A673 (cell line): ENCODE measurements around the gene RAB3GAP2. TPM values are rescaled to one million over a fixed set of nuclear protein-coding genes. Genes with fewer than 3 reads are reported as not detected.
"Not testable (repeated sequence)": the region's sequence is repeated elsewhere in the genome, so short reads cannot be mapped to it uniquely, and the experiment has no call there.

ENCODE experiments used
- BruUV-seq: library from RNA; stranded (reverse); fragments of 400-500 nt; replicated peaks from 2 replicates; lab custom pipeline; 2021; lab: Mats Ljungman, UMichigan
- CTCF ChIA-PET: fragments of 300-600 bp; sonication (Branson Sonifier 250); formaldehyde crosslinking; loops from one replicate; lab custom pipeline; 2022; ENCODE audit warnings: antibody characterized with exemption; lab: Charles Lee
- POLR2A ChIA-PET: fragments of 300-600 bp; sonication (Branson Sonifier 250); formaldehyde crosslinking; loops from one replicate; lab custom pipeline; 2022; ENCODE audit warnings: antibody characterized with exemption; ENCODE audit not compliant: low non-redundant PET; lab: Charles Lee
- DNase-seq: peaks from one replicate; pipeline ENCODE4 v3.0.0-alpha.2; 2015; ENCODE audit warnings: low spot score
- H3K27ac ChIP-seq: fragments of 200-600 bp; sonication (generic); 2 replicates; pipeline ENCODE4 v1.5.1; 2016; ENCODE audit warnings: mixed run types, low read depth, mild to moderate bottlenecking, mixed read lengths, antibody characterized with exemption, low read length; ENCODE audit not compliant: poor library complexity, severe bottlenecking
- H3K27me3 ChIP-seq: fragments of 200-600 bp; sonication (generic); replicated peaks from 2 replicates; pipeline ENCODE4 v1.6.1; 2017; ENCODE audit warnings: mixed run types, low read depth, mild to moderate bottlenecking, mixed read lengths, antibody characterized with exemption, low read length; ENCODE audit not compliant: insufficient read depth, poor library complexity
- H3K36me3 ChIP-seq: fragments of 200-600 bp; sonication (generic); 2 replicates; pipeline ENCODE4 v1.6.1; 2016; ENCODE audit warnings: mixed run types, mild to moderate bottlenecking, mixed read lengths, antibody characterized with exemption, low read length; ENCODE audit not compliant: insufficient read depth, poor library complexity, severe bottlenecking
- H3K4me1 ChIP-seq: fragments of 200-600 bp; sonication (generic); 2 replicates; pipeline ENCODE4 v1.6.1; 2017; ENCODE audit warnings: mixed run types, mild to moderate bottlenecking, mixed read lengths, antibody characterized with exemption, low read length; ENCODE audit not compliant: insufficient read depth, poor library complexity, severe bottlenecking
- H3K4me3 ChIP-seq: fragments of 200-600 bp; sonication (generic); 2 replicates; pipeline ENCODE4 v1.5.1; 2016; ENCODE audit warnings: low read depth, mixed run types, mild to moderate bottlenecking, mixed read lengths, low read length; ENCODE audit not compliant: poor library complexity, severe bottlenecking
- H3K9me3 ChIP-seq: fragments of 200-600 bp; sonication (generic); 2 replicates; pipeline ENCODE4 v1.6.1; 2016; ENCODE audit warnings: mixed run types, low read depth, mild to moderate bottlenecking, mixed read lengths, antibody characterized with exemption, low read length; ENCODE audit not compliant: poor library complexity, severe bottlenecking
- CTCF ChIP-seq: fragments of 300-800, 200-600 bp; sonication (generic); conservative IDR thresholded peaks from 2 replicates; pipeline ENCODE4 v1.5.1; 2017; ENCODE audit warnings: low read depth, mild to moderate bottlenecking, antibody characterized with exemption, low read length, moderate library complexity, mixed read lengths
- EZH2 ChIP-seq: fragments of 200-600 bp; sonication (generic); IDR thresholded peaks from 2 replicates; pipeline ENCODE4 v1.6.1; 2017; ENCODE audit warnings: borderline replicate concordance, low read depth, mild to moderate bottlenecking, mixed read lengths, antibody characterized with exemption, low read length; ENCODE audit not compliant: poor library complexity, severe bottlenecking
- intact Hi-C: fragments of 100-400 bp; cut with micrococcal nuclease; formaldehyde crosslinking; loops from one replicate; pipeline ENCODE4 v1.10.0; 2022; ENCODE audit not compliant: unreplicated experiment
- total RNA-seq: library from RNA; stranded (reverse); gene quantifications from 2 replicates; pipeline ENCODE4 v1.2.3, GENCODE V29; 2021

Gene RAB3GAP2
- total RNA-seq, 1 experiment from 2014 or later = 43.8 TPM

GRCh38 chr1:220176540-220176939 is 95.7 kb downstream of the RAB3GAP2 start:
- BruUV-seq = no TSS peak
- no peak overlapping the region for H3K27ac ChIP-seq
- no peaks in the 10 kb centered on the region for H3K9me3 ChIP-seq
- no peaks in the 10 kb centered on the region for H3K27me3 ChIP-seq
- no peak for TF ChIP-seq CTCF
- no peak for TF ChIP-seq EZH2
- ChIA-PET CTCF (no interaction called here), POLR2A (no interaction called here)
- H3K4me1 ChIP-seq = no peaks in the 10 kb centered on the region
- no peak for DNase-seq
- H3K4me3 ChIP-seq = no peak overlapping the region
- intact Hi-C loops = no loop called here
- H3K36me3 ChIP-seq = peaks cover 11% of the 10 kb centered on the region

GRCh38 chr1:220170836-220171526 is 101.3 kb downstream of the RAB3GAP2 start:
- Histone ChIP-seq H3K36me3 (peaks cover 30% of the 10 kb centered on the region), H3K27ac (no peak overlapping the region), H3K27me3 (no peaks in the 10 kb centered on the region), H3K4me3 (no peak overlapping the region), H3K4me1 (no peaks in the 10 kb centered on the region), H3K9me3 (no peaks in the 10 kb centered on the region)
- no peak for DNase-seq
- TF ChIP-seq EZH2 (no peak), CTCF (no peak)
- ChIA-PET CTCF (no interaction called here), POLR2A (no interaction called here)
- BruUV-seq = no TSS peak
- intact Hi-C loops = no loop called here

- POLR2A ChIA-PET, intact Hi-C loops, DNase-seq, H3K27me3 ChIP-seq, H3K9me3 ChIP-seq, BruUV-seq, H3K4me1 ChIP-seq, H3K27ac ChIP-seq, CTCF ChIA-PET, H3K4me3 ChIP-seq: not testable (repeated sequence)
- H3K36me3 ChIP-seq = peaks cover 30% of the 10 kb centered on the region
Observed at GRCh38 chr1:220169887-220170286, 102.4 kb downstream of the RAB3GAP2 start.

GRCh38 chr1:220166853-220167252 is 105.4 kb downstream of the RAB3GAP2 start:
- Histone ChIP-seq H3K4me3 (no peak overlapping the region), H3K27me3 (no peaks in the 10 kb centered on the region), H3K36me3 (peaks cover 22% of the 10 kb centered on the region), H3K27ac (no peak overlapping the region), H3K4me1 (no peaks in the 10 kb centered on the region), H3K9me3 (no peaks in the 10 kb centered on the region)
- POLR2A ChIA-PET = no interaction called here
- intact Hi-C loops = no loop called here
- CTCF ChIA-PET = no interaction called here
- TF ChIP-seq CTCF (no peak), EZH2 (no peak)
- no peak for DNase-seq
- BruUV-seq = no TSS peak
